HG03045 (cell line): ENCODE results near the gene TSPAN4.
A peak's percentile ranks its signal among the peaks of the same experiment; 100 is the strongest.

Experiments used
- ATAC-seq: cut with Tn5 transposase; IDR thresholded peaks from one replicate; pipeline ENCODE4 v1.9.1; 2021; ENCODE audit warnings: mild to moderate bottlenecking, moderate library complexity; ENCODE audit not compliant: unreplicated experiment

Gene TSPAN4

GRCh38 chr11:905952-906351 is 63.3 kb downstream of the TSPAN4 start:
- no peak for ATAC-seq

DNA sequence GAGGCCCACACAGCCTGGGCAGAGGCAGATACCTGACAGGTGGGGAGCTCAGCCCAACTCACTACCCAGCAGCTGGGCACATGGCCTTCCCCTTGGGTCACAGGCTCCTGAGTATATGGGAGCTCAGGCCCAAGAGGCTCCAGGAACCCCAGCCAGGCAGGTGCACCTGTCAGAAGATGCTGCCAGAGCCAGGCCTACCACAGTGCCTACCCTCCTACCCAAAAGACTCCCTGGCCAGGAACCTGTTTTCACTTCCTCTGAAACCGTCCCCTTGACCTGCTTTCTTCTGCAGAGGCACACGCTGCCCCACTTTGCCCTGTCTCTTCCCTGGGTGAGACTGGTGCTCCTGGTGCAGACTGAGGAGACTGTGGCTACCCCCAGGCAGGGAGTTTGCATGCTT is 65.0 kb downstream of the TSPAN4 start:
- ATAC-seq: no peak

GRCh38 chr11:908273-908672 is 65.6 kb downstream of the TSPAN4 start:
- no peak for ATAC-seq

DNA sequence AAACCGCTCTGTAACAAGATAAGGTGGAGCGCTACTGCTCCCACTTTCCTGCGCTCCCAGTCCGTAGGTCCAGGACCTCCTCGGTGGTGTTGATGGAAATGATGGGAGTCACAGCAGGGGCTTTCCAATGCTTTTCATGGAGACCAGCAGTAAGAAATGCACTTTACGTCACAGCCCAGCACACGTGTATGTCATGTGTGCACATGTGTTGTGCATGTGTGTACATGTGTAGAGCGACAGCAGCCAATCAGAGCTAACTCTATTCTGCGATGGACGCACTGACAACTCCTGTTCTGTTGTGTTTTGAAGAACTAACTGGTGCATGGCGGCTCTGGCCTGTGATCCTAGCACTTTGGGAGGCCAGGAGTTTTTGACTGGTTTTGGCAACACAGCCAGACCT is 66.8 kb downstream of the TSPAN4 start:
- no peak for ATAC-seq

- no peak for ATAC-seq
Observed at GRCh38 chr11:910044-910588, 67.5 kb downstream of the TSPAN4 start.

DNA sequence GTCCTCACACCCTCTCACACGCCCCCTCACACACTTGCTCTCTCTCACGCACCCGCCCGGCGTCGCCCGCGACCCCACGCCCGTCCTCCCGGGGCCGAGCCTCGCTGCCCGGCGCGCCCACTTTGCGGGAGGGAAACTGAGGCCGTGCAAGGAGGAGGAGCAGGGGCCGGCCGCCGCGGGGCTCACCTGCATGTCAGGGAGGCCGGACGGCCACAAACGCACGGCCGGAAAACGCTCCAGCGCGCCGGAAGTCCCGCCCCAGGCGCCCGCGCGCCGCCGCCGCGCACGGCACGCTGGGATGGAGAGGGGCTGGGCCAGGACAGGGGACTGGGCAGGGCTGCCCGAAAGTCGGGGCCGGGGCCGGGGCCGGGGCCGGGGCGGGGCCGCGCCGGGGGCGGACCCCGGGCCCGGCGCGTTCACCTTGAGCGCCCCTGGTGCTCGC is 68.0 kb downstream of the TSPAN4 start, which contains the start of gene CHID1:
Gene CHID1, minus strand, starts transcription at position 222 of the 442 bp plus-strand sequence. CDS start 5,994 bp downstream, outside the sequence.
- peak; percentile 87 for ATAC-seq

DNA sequence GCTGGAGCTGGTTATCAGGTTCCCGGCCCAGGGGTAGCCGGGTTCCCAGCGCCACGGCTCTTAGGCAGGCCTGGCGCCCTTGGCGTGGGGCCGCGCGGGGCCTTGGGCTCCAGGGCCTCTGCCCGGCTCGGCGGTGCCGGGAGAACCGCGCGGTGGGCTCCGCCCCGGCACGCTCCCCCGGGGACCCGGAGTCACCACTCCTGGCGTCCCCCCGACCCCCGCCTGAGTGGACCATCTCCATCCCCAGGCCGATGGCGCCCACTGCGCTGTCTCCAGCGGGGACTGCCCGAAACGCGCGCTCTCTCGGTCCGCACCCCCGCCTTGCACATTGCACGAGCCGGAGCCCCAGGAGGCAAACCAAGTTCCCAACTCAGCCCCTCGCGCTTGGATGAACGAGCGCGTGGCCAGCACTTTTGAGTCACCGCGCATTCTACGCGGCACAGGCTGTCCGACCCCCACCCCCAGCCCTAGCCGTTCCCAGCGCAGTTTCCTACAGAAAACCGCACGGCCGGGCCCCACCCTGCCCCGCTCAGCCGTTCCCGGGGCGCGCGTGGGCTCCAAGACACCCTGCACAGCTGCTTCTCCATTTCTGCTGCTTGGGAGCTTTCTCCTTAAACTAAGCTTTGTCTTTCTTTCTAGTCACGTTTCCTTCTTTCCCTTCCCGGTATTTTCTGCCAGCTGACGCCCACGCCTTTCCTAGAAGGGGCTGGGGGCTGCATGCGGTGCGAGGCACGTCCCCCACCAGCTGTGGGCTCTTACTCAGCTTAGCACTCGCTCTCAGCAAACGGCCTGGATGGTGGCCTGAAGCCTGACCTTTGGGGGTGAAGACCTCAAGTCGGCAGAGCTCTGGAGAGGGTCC is 68.6 kb downstream of the TSPAN4 start:
- no peak for ATAC-seq

- no peak for ATAC-seq
Observed at GRCh38 chr11:911890-912219, 69.2 kb downstream of the TSPAN4 start.

- ATAC-seq: no peak
Observed at GRCh38 chr11:912266-912665, 69.6 kb downstream of the TSPAN4 start.

DNA sequence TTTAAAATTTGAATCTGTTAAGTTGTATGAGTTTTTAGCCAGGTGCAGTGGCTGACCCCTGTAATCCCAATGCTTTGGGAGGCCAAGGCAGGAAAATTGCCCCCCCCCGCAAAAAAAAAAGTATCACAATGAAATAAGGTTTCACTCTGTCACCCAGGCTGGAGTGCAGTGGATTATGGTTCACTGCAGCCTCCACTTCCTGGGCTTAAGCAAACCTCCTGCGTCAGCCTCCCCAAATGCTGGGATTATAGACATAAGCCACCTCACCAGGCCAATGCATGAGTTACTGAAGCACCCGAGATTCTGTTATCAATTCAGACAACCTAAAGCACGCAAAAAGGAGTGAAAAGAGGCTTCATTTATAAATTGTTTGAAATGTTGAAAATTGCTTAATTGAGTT is 70.4 kb downstream of the TSPAN4 start:
- ATAC-seq: no peak

- ATAC-seq: no peak
Observed at GRCh38 chr11:914204-914603, 71.6 kb downstream of the TSPAN4 start.

GRCh38 chr11:914747-915501 is 72.3 kb downstream of the TSPAN4 start:
- ATAC-seq: no peak
